Chondrocyte (in vitro differentiated cells): ENCODE data around the gene EMC1. TPM values are rescaled to one million over a fixed set of nuclear protein-coding genes. Genes with fewer than 3 reads are reported as not detected.

Source experiments
- DNase-seq: peaks from one replicate; pipeline ENCODE4 v3.0.0; 2021; ENCODE audit warnings: mixed read lengths, low spot score
- H3K27ac Mint-ChIP-seq: one replicate; pipeline ENCODE4 v1.8.0; 2021; ENCODE audit warnings: mild to moderate bottlenecking, moderate library complexity, mixed read lengths; ENCODE audit not compliant: unreplicated experiment
- H3K27me3 Mint-ChIP-seq: 2 replicates; pipeline ENCODE4 v1.8.0; 2021; ENCODE audit warnings: low read depth, mixed read lengths
- H3K36me3 Mint-ChIP-seq: 2 replicates; pipeline ENCODE4 v1.8.0; 2021; ENCODE audit warnings: low read depth, mixed read lengths
- H3K4me1 Mint-ChIP-seq: 2 replicates; pipeline ENCODE4 v1.8.0; 2021; ENCODE audit warnings: low read depth, mild to moderate bottlenecking, mixed read lengths
- H3K4me3 Mint-ChIP-seq: one replicate; pipeline ENCODE4 v1.8.0; 2021; ENCODE audit warnings: mild to moderate bottlenecking, moderate library complexity, mixed read lengths; ENCODE audit not compliant: unreplicated experiment
- H3K9me3 Mint-ChIP-seq: 2 replicates; pipeline ENCODE4 v1.8.0; 2021; ENCODE audit warnings: low read depth, mixed read lengths
- CTCF ChIP-seq: fragments of 200-600 bp; sonication (generic); IDR thresholded peaks from 2 replicates; pipeline ENCODE4 v1.5.0; 2021; ENCODE audit warnings: antibody characterized with exemption, mild to moderate bottlenecking, moderate library complexity
- total RNA-seq: library from RNA; stranded (reverse); gene quantifications from 3 replicates; pipeline ENCODE4 v1.2.1, GENCODE V29; 2021

Gene EMC1
- total RNA-seq, 1 donor from 2014 or later: 51.9 TPM

- H3K4me3 Mint-ChIP-seq: no peak overlapping the region
- no peak for DNase-seq
- H3K27me3 Mint-ChIP-seq: no peaks in the 10 kb centered on the region
- H3K36me3 Mint-ChIP-seq: peaks cover 9% of the 10 kb centered on the region
- peak overlapping the region; percentile 90 for H3K27ac Mint-ChIP-seq
- TF ChIP-seq CTCF: no peak
- no peaks in the 10 kb centered on the region for H3K9me3 Mint-ChIP-seq
- H3K4me1 Mint-ChIP-seq: peaks cover 69% of the 10 kb centered on the region
These were observed 47.9 kb downstream of the EMC1 start for GRCh38 chr1:19203440-19203839.

DNA sequence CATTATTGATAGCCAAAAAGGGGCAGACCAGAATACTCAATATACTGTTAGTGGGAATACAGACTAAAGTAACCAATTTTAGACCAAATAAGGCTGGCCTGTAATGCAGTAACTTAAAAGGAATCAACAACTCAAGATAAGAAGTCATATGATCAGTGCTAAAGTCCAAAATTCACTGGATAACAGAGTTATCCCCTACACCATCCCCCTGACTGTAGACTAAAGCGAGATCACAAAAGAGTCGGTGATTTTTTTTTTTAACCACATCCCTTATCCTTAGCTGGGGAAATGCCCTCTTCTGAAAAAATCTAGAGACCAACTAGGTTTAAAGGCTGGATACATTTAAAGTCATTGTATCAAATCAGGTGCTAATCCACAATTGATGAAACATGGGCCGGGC is 48.9 kb downstream of the EMC1 start:
- peak overlapping the region; percentile 90 for H3K27ac Mint-ChIP-seq
- no peak for TF ChIP-seq CTCF

DNA sequence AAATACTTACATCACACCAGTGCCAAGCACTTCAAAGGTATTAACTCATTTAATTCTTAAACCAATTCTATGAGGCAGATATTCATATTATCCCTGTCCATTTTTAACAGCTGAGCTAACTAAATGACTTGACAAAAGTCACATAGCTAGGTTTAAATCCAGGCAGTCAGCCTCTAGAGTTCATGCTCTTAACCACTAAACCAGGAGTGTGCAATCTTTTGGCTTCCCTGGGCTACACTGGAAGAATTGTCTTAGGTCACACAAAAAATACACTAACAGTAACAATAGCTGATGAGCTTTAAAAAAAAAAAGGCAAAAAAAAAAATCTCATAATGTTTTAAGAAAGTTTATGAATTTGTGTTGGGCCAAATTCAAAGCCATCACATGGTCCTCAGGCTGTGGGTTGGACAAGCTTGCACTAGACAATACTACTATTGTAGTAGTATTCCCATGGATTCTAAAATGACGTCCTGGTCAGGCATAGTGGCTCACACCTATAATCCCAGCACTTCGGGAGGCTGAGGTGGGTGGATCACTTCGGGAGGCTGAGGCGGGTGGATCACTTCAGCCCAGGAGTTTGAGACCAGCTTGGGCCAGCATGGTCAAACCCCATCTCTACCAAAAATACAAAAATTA is 51.2 kb downstream of the EMC1 start:
- TF ChIP-seq CTCF: no peak
- peak overlapping the region; percentile 14 for H3K27ac Mint-ChIP-seq
- H3K4me1 Mint-ChIP-seq: peaks cover 45% of the 10 kb centered on the region
- H3K27me3 Mint-ChIP-seq: no peaks in the 10 kb centered on the region
- peaks cover 24% of the 10 kb centered on the region for H3K36me3 Mint-ChIP-seq
- no peak for DNase-seq
- no peaks in the 10 kb centered on the region for H3K9me3 Mint-ChIP-seq
- H3K4me3 Mint-ChIP-seq: no peak overlapping the region

More for the DNA sequence above, 48.9 kb downstream of the EMC1 start:
- H3K9me3 Mint-ChIP-seq: no peaks in the 10 kb centered on the region
- H3K36me3 Mint-ChIP-seq: peaks cover 11% of the 10 kb centered on the region
- H3K27me3 Mint-ChIP-seq: no peaks in the 10 kb centered on the region
- H3K4me3 Mint-ChIP-seq: no peak overlapping the region
- peaks cover 60% of the 10 kb centered on the region for H3K4me1 Mint-ChIP-seq
- DNase-seq: no peak

- no peak overlapping the region for H3K27ac Mint-ChIP-seq
- H3K9me3 Mint-ChIP-seq: no peaks in the 10 kb centered on the region
- TF ChIP-seq CTCF: no peak
- peaks cover 24% of the 10 kb centered on the region for H3K36me3 Mint-ChIP-seq
- no peaks in the 10 kb centered on the region for H3K27me3 Mint-ChIP-seq
- no peak for DNase-seq
- no peak overlapping the region for H3K4me3 Mint-ChIP-seq
- peaks cover 38% of the 10 kb centered on the region for H3K4me1 Mint-ChIP-seq
These were observed 51.9 kb downstream of the EMC1 start for GRCh38 chr1:19199329-19199968.

- H3K27ac Mint-ChIP-seq: no peak overlapping the region
- no peak overlapping the region for H3K4me3 Mint-ChIP-seq
- DNase-seq: no peak
- H3K36me3 Mint-ChIP-seq: peaks cover 27% of the 10 kb centered on the region
- TF ChIP-seq CTCF: no peak
- H3K9me3 Mint-ChIP-seq: no peaks in the 10 kb centered on the region
- H3K4me1 Mint-ChIP-seq: peaks cover 32% of the 10 kb centered on the region
- no peaks in the 10 kb centered on the region for H3K27me3 Mint-ChIP-seq
These were observed 52.5 kb downstream of the EMC1 start for GRCh38 chr1:19198820-19199219.
